ENCODE measurements around the gene RPN2.

The RPN2 gene

GRCh38 chr20:37273988-37274387, 94.9 kb downstream of the RPN2 start:
- no peak for DNase-seq

GRCh38 chr20:37274851-37275524, 95.9 kb downstream of the RPN2 start:
- no peak for DNase-seq

- DNase-seq, result no peak
Measured at GRCh38 chr20:37276494-37277252, 97.5 kb downstream of the RPN2 start.

- DNase-seq, result no peak
Measured at GRCh38 chr20:37277253-37277593, 98.1 kb downstream of the RPN2 start.

GRCh38 chr20:37278966-37279590, 99.9 kb downstream of the RPN2 start:
- DNase-seq, result no peak

- DNase-seq, result no peak
Measured at GRCh38 chr20:37279820-37280219, 100.7 kb downstream of the RPN2 start.

GRCh38 chr20:37280403-37280802, 101.3 kb downstream of the RPN2 start:
- no peak for DNase-seq

GRCh38 chr20:37282556-37282955, 103.4 kb downstream of the RPN2 start:
- DNase-seq, result no peak

- no peak for DNase-seq
Measured at GRCh38 chr20:37283530-37284195, 104.5 kb downstream of the RPN2 start.

GRCh38 chr20:37284691-37285161, 105.6 kb downstream of the RPN2 start:
- no peak for DNase-seq

- no peak for DNase-seq
Measured at GRCh38 chr20:37285664-37286374, 106.7 kb downstream of the RPN2 start.

GRCh38 chr20:37288091-37288490, 109.0 kb downstream of the RPN2 start:
- DNase-seq, result no peak

GRCh38 chr20:37290158-37290810, 111.2 kb downstream of the RPN2 start:
- no peak for DNase-seq
